ENCODE measurements around the gene SDC4.

Gene SDC4

DNA sequence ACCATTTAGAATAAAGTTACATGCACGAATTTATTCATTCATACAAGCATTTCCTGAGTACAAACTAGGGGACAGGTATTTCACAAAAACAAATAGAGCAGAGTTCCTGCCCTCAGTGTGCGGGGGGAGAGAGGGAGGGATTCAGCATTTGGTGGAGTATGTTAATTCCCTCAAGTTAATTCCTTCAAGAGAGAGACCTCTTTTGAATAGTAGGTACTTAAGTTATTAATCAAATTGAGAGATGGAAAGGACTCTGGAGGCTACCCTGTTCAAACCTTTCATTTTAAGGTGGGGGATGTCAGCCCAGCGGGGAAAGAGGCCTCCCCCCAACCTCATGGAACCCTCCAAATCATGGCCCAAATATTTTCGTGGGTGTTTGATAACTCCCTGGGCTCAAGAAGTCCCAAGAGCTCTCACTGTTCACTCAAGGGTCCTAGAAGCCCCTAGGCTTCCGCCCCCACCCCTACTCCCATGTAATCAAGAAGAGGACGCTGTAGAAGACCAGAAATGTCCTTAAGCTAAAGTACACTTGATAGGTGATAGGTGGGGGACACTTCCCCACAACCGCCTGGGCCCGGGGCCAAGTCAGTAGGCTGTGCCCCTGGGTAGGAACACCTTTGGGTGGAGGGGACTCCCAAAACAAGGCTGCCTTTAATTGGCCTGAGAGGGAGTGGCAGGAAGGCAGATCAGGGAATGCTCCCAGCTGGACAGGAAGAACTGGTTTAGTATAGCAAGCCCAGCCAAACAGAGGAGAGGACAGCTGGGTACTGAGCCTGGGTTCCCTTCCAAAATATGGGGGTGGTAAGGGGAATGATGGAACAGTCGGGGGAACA is 2.9 kb downstream of the SDC4 start (continued):
- TF ChIP-seq, protein P1, sequence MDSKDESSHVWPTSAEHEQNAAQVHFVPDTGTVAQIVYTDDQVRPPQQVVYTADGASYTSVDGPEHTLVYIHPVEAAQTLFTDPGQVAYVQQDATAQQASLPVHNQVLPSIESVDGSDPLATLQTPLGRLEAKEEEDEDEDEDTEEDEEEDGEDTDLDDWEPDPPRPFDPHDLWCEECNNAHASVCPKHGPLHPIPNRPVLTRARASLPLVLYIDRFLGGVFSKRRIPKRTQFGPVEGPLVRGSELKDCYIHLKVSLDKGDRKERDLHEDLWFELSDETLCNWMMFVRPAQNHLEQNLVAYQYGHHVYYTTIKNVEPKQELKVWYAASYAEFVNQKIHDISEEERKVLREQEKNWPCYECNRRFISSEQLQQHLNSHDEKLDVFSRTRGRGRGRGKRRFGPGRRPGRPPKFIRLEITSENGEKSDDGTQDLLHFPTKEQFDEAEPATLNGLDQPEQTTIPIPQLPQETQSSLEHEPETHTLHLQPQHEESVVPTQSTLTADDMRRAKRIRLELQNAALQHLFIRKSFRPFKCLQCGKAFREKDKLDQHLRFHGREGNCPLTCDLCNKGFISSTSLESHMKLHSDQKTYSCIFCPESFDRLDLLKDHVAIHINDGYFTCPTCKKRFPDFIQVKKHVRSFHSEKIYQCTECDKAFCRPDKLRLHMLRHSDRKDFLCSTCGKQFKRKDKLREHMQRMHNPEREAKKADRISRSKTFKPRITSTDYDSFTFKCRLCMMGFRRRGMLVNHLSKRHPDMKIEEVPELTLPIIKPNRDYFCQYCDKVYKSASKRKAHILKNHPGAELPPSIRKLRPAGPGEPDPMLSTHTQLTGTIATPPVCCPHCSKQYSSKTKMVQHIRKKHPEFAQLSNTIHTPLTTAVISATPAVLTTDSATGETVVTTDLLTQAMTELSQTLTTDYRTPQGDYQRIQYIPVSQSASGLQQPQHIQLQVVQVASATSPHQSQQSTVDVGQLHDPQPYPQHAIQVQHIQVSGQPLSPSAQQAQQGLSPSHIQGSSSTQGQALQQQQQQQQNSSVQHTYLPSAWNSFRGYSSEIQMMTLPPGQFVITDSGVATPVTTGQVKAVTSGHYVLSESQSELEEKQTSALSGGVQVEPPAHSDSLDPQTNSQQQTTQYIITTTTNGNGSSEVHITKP (tag by site-specific recombination; IDR thresholded peaks at IDR 0.05), result peak; percentile 92
- no peak for TF ChIP-seq ZXDB (tag by site-specific recombination; IDR thresholded peaks at IDR 0.05)
- TF ChIP-seq, protein P2, sequence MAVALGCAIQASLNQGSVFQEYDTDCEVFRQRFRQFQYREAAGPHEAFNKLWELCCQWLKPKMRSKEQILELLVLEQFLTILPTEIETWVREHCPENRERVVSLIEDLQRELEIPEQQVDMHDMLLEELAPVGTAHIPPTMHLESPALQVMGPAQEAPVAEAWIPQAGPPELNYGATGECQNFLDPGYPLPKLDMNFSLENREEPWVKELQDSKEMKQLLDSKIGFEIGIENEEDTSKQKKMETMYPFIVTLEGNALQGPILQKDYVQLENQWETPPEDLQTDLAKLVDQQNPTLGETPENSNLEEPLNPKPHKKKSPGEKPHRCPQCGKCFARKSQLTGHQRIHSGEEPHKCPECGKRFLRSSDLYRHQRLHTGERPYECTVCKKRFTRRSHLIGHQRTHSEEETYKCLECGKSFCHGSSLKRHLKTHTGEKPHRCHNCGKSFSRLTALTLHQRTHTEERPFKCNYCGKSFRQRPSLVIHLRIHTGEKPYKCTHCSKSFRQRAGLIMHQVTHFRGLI (tag by site-specific recombination; IDR thresholded peaks at IDR 0.05), result no peak
- no peak for TF ChIP-seq GLIS1 (tag by site-specific recombination; IDR thresholded peaks at IDR 0.05)
- no peak for TF ChIP-seq ZNF2 (tag by site-specific recombination; IDR thresholded peaks at IDR 0.05)
- TF ChIP-seq ZNF558 (tag by site-specific recombination; IDR thresholded peaks at IDR 0.05), result no peak
- TF ChIP-seq KLF10 (tag by site-specific recombination; IDR thresholded peaks at IDR 0.05), result no peak
- TF ChIP-seq ZNF341 (tag by site-specific recombination; IDR thresholded peaks at IDR 0.05; ENCODE audit: low read depth), result peak; percentile 31; the same call in 1 of the 2 replicates
- TF ChIP-seq, protein P3, sequence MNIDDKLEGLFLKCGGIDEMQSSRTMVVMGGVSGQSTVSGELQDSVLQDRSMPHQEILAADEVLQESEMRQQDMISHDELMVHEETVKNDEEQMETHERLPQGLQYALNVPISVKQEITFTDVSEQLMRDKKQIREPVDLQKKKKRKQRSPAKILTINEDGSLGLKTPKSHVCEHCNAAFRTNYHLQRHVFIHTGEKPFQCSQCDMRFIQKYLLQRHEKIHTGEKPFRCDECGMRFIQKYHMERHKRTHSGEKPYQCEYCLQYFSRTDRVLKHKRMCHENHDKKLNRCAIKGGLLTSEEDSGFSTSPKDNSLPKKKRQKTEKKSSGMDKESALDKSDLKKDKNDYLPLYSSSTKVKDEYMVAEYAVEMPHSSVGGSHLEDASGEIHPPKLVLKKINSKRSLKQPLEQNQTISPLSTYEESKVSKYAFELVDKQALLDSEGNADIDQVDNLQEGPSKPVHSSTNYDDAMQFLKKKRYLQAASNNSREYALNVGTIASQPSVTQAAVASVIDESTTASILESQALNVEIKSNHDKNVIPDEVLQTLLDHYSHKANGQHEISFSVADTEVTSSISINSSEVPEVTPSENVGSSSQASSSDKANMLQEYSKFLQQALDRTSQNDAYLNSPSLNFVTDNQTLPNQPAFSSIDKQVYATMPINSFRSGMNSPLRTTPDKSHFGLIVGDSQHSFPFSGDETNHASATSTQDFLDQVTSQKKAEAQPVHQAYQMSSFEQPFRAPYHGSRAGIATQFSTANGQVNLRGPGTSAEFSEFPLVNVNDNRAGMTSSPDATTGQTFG (tag by site-specific recombination; IDR thresholded peaks at IDR 0.05; ENCODE audit: borderline replicate concordance), result no peak
- TF ChIP-seq SP3 (tag by site-specific recombination; IDR thresholded peaks at IDR 0.05), result no peak
- TF ChIP-seq KLF9 (tag by site-specific recombination; IDR thresholded peaks at IDR 0.05; ENCODE audit: low read depth), result no peak
- TF ChIP-seq KLF1 (tag by site-specific recombination; IDR thresholded peaks at IDR 0.05), result peak; percentile 87
- no peak for TF ChIP-seq TRIM28 (IDR thresholded peaks at IDR 0.05; ENCODE audit: borderline replicate concordance, low read length)
- no peak for TF ChIP-seq MZF1 (tag by site-specific recombination; IDR thresholded peaks at IDR 0.05; ENCODE audit: borderline replicate concordance)
- TF ChIP-seq ZBTB7A (tag by site-specific recombination; IDR thresholded peaks at IDR 0.05; ENCODE audit: low read depth), result no peak
- TF ChIP-seq, protein P4, sequence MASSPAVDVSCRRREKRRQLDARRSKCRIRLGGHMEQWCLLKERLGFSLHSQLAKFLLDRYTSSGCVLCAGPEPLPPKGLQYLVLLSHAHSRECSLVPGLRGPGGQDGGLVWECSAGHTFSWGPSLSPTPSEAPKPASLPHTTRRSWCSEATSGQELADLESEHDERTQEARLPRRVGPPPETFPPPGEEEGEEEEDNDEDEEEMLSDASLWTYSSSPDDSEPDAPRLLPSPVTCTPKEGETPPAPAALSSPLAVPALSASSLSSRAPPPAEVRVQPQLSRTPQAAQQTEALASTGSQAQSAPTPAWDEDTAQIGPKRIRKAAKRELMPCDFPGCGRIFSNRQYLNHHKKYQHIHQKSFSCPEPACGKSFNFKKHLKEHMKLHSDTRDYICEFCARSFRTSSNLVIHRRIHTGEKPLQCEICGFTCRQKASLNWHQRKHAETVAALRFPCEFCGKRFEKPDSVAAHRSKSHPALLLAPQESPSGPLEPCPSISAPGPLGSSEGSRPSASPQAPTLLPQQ (tag by site-specific recombination; IDR thresholded peaks at IDR 0.05), result no peak
- TF ChIP-seq, protein P5, sequence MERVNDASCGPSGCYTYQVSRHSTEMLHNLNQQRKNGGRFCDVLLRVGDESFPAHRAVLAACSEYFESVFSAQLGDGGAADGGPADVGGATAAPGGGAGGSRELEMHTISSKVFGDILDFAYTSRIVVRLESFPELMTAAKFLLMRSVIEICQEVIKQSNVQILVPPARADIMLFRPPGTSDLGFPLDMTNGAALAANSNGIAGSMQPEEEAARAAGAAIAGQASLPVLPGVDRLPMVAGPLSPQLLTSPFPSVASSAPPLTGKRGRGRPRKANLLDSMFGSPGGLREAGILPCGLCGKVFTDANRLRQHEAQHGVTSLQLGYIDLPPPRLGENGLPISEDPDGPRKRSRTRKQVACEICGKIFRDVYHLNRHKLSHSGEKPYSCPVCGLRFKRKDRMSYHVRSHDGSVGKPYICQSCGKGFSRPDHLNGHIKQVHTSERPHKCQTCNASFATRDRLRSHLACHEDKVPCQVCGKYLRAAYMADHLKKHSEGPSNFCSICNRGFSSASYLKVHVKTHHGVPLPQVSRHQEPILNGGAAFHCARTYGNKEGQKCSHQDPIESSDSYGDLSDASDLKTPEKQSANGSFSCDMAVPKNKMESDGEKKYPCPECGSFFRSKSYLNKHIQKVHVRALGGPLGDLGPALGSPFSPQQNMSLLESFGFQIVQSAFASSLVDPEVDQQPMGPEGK (tag by site-specific recombination; IDR thresholded peaks at IDR 0.05), result 0 out of 2 replicates have a peak, but pooled peaks have one; percentile 26
- TF ChIP-seq, protein P6, sequence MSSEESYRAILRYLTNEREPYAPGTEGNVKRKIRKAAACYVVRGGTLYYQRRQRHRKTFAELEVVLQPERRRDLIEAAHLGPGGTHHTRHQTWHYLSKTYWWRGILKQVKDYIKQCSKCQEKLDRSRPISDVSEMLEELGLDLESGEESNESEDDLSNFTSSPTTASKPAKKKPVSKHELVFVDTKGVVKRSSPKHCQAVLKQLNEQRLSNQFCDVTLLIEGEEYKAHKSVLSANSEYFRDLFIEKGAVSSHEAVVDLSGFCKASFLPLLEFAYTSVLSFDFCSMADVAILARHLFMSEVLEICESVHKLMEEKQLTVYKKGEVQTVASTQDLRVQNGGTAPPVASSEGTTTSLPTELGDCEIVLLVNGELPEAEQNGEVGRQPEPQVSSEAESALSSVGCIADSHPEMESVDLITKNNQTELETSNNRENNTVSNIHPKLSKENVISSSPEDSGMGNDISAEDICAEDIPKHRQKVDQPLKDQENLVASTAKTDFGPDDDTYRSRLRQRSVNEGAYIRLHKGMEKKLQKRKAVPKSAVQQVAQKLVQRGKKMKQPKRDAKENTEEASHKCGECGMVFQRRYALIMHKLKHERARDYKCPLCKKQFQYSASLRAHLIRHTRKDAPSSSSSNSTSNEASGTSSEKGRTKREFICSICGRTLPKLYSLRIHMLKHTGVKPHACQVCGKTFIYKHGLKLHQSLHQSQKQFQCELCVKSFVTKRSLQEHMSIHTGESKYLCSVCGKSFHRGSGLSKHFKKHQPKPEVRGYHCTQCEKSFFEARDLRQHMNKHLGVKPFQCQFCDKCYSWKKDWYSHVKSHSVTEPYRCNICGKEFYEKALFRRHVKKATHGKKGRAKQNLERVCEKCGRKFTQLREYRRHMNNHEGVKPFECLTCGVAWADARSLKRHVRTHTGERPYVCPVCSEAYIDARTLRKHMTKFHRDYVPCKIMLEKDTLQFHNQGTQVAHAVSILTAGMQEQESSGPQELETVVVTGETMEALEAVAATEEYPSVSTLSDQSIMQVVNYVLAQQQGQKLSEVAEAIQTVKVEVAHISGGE (tag by site-specific recombination; conservative IDR thresholded peaks at IDR 0.05; ENCODE audit: low read depth), result no peak
- TF ChIP-seq ZNF37A (tag by site-specific recombination; IDR thresholded peaks at IDR 0.05), result no peak
- no peak for TF ChIP-seq ZBTB48 (tag by site-specific recombination; IDR thresholded peaks at IDR 0.05)
- no peak for TF ChIP-seq ZBTB8A (tag by site-specific recombination; IDR thresholded peaks at IDR 0.05)
- TF ChIP-seq ZBTB1 (tag by site-specific recombination; IDR thresholded peaks at IDR 0.05), result no peak
- TF ChIP-seq, protein P7, sequence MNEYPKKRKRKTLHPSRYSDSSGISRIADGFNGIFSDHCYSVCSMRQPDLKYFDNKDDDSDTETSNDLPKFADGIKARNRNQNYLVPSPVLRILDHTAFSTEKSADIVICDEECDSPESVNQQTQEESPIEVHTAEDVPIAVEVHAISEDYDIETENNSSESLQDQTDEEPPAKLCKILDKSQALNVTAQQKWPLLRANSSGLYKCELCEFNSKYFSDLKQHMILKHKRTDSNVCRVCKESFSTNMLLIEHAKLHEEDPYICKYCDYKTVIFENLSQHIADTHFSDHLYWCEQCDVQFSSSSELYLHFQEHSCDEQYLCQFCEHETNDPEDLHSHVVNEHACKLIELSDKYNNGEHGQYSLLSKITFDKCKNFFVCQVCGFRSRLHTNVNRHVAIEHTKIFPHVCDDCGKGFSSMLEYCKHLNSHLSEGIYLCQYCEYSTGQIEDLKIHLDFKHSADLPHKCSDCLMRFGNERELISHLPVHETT (tag by site-specific recombination; IDR thresholded peaks at IDR 0.05), result no peak

All from HEK293 (cell line).